Stimulated activated naive CD8-positive, alpha-beta T cell treated with anti-CD3 and anti-CD28 coated beads, Interleukin-15, Interleukin-2, amounts not matched to agents 100 U/mL and 50 U/mL, for 24 hours (primary cell): ENCODE results near the gene CLDN7.

Source experiments
- ATAC-seq: fragments of 150-1000 bp; cut with Tn5 transposase; one replicate; pipeline ENCODE4 v1.10.0; 2021
- DNase-seq: peaks from one replicate; pipeline ENCODE4 v3.0.0; 2021

The CLDN7 gene

DNA sequence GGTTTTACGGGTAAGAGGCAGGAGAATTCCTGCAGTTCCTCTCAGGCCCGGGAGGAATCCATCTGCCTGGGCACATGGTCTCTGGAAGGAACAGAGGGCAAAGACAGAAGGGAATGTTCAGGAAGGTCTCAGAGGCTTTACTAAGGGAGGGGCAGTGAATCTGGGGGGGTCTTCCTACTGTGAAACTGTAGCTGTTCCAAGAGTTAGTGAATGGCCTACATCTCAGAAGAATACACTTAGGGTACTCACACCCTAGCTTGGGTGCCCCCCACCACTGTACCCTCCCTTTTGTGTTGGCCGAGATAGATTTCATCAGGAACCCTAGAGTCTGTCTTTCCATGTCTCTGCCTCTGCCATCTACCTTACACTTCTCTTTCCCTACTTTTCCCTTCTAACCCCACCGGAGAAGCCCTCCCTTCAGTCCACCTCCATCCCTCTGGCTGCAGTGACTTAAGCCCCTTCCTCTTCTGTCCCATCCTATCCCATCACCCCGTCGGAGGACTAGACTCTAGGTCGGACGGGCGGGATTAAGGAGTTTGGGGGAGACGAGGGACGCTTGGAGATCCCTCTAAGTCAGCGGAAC lies 43.0 kb downstream of the CLDN7 start:
- DNase-seq, result no peak
- no peak for ATAC-seq

DNA sequence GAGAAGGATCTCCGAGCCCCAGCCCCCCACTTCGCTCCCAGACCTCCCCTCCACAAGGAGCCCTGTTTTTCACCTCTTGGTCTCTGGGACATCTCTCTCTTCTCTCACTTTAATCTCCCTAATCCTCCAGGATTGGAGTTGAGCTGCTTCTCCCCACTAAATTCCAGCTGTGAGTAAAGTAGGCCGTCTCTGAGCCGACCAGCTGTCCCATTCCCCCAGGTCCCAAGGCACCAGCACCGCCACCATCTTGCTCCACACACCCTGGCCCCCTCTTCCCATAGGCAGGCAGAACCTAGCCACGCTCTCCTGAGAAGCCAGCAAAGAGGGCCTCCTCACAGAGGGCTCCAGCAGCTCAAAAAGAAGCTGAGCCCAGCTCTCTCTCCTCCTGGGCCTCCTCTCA lies 43.5 kb downstream of the CLDN7 start:
- DNase-seq, result no peak
- ATAC-seq, result no peak

- no peak for ATAC-seq
- no peak for DNase-seq
These were observed 44.1 kb downstream of the CLDN7 start for GRCh38 chr17:7218166-7218565.

DNA sequence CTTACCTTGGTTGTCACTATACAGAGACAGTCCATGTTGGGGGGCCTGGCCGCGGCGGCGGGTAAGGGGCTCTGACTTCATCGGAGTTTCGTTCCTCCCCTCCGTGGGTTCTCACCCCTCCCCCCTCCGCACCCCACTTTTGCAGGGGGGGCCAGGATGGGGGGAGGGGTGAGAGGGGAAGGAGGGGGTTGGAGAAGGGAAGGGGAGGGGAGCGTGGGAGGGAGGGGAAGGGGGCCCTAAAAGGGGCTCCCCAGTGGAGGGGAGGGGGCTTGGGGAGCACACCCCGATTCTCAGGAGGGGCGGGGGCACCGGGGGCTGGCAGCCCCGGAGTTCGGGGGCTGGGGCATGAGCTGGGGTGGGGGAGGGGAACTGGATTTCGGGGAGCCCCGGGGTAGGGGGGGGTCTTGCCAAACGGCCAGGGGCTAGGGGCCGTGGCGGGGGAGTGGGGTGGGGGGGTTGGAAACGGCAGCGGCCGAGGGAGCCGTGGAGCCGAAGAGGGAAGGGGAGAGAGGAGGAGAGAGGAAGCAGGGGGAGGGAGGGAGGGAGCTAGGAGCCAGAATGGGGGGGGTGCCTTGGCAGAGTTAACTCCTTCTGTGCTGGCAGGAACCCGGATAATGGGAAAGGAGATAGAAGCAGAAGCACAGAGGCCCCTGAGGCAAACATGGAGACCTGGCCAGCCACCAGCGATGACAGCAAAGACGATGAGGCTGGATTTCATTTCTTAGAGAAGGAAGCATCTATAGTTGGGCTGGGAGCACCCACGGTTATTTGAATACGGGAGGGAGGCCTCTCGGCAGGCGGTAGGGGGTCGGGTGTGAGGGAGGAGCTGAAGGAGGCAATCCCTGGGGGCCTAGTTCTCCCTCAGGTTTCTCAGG lies 44.9 kb downstream of the CLDN7 start:
- DNase-seq (peak; percentile 35), ATAC-seq (no peak)

GRCh38 chr17:7216242-7217112 lies 45.8 kb downstream of the CLDN7 start:
- ATAC-seq (no peak), DNase-seq (no peak)

GRCh38 chr17:7215652-7216180 lies 46.6 kb downstream of the CLDN7 start:
- DNase-seq (no peak), ATAC-seq (no peak)

DNA sequence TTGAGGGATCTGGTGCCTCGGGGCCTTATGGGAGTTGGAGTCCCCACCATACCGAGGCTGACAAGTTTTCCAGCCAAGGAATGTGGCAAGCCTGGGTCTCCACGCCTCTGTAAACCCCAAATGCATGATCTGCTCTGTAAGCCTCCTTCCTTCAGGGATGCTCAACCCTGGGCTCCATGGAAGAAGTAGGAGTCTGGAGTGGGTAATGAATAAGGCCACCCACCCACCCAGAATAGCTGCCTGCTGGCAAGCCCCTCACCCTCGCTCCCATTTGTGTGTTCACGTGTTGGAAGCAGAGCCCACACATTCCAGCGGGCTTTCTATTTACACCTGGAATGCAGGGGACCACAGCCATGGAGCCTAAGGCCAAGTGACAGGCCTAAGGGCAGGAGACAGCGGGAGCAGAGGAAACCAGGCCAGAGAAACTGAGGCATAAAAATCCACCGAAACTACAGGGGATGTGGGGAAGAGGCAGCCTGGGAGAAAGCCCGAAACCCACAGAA lies 47.1 kb downstream of the CLDN7 start:
- DNase-seq (no peak), ATAC-seq (no peak)

- ATAC-seq (peak; percentile 86), DNase-seq (peak; percentile 100)
These were observed 47.8 kb downstream of the CLDN7 start for GRCh38 chr17:7214300-7215135.

GRCh38 chr17:7213895-7214299 lies 48.4 kb downstream of the CLDN7 start:
- DNase-seq, result no peak
- peak; percentile 0 for ATAC-seq

DNA sequence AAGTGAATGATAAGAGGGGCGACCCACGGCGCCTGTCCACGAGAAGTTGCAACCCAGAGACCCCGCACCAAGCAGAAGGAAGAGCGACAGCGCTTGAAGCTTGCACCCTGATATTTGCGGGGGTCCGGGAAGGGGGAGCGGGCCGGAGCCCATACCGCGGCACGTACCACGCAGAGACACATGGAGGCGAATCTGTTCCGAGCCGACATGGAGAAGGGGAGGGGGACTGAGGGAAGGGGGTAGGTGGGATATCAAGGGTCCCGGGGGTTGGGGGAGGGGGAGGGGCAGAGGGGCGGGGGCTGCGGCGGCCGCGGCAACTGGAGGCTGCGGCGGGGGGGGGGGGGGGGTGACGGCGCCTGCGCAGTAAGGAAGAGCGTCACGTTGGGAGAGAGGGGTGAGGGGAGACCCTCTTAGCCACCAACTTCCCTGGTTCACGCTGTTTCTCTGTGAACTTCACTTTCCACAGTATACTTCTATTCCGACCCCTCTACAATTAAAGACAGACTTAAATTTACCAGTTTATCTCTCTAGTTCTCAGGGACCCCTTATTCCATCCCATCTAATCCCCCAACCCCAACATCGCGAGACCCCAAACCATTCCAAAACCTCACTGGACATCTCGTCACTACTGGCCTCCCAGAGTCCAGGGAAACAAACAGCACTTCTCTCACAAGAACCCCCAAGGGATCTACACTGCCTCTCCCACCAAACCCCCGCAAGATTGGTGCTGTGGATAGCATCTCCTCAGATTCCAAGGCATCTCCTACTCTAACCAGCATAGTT lies 50.6 kb downstream of the CLDN7 start:
- DNase-seq (no peak), ATAC-seq (no peak)
